NCI-H748 (cell line): Measurements from ENCODE around the gene CYB5RL.
A peak's percentile ranks its signal among the peaks of the same experiment; 100 is the strongest.
"Not testable (repeated sequence)": the region's sequence is repeated elsewhere in the genome, so short reads cannot be mapped to it uniquely, and the experiment has no call there.

Experiments
- DNase-seq: peaks from one replicate; lab custom pipeline; 2025; ENCODE audit not compliant: unreplicated experiment; lab: John Stamatoyannopoulos, UW

CYB5RL gene

GRCh38 chr1:54227091-54227602, 27.3 kb upstream of the CYB5RL start:
- DNase-seq = no peak

DNA sequence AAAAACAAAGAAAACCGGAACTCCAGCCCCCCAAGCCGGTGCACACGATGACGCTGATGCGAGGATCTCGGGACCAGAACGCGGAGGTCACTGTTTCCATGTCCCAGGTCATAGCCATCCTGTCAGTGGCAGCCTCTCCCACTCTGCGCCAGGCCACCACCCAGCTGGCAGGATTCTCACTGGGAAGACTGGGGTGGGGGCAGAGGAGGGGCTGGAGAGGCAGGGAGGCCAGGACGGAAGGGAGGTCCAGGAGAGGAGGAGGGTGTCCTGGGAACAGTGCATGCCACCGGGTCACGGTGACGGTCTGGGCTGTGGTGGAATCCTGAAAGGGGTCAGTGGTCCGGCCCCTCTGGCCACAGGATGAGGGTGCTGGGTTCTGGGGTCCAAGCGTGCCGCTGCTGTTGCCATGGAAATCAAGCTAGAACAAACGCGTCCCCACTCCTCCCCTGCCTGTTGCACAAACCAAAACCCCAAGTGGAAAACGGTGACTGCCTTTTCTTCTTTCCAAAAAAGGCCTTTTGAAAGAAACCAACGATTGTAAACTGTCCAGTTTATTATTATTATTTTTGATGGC, 26.2 kb upstream of the CYB5RL start:
- DNase-seq = no peak

DNA sequence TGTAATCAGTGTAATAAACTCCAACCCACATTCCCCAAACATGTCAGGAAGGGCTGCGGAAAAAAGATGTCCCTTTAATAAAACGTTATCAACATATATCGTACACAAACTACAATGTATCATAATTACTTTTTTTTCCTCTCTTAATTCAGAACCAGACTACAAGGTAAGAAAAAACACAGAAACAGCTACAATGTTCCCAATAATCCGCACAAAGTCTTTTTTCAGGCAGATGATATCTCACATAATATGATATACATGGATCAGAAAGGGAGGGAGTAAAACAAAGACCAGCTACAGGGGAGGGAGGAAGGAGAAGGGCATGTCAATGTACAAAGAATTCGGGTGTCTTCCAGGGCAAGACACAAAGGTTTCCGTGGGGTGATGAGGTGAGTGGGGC, 25.5 kb upstream of the CYB5RL start:
- DNase-seq = no peak

DNA sequence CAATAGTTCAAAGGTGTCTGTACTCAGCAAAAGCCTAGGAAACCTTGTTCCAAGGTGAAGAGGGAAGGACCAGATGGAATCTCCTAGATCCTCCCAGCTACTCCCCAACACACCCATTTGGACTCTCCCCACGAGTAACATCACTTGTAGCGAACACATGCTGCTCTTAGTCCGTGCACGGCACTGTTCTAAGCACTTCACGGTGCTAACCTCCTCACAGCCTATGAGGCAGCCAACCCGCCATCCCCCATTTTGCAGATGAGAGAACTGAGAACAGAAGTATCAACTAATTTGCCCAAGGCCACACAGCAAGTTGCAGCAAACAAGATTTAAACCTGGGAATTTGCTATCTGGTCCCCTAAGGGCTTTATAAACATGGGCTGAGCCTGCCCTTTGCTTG, 24.4 kb upstream of the CYB5RL start:
- DNase-seq = no peak

GRCh38 chr1:54223441-54224202, 23.8 kb upstream of the CYB5RL start:
- no peak for DNase-seq

- DNase-seq = no peak
These were observed 22.9 kb upstream of the CYB5RL start for GRCh38 chr1:54222711-54223110.

DNA sequence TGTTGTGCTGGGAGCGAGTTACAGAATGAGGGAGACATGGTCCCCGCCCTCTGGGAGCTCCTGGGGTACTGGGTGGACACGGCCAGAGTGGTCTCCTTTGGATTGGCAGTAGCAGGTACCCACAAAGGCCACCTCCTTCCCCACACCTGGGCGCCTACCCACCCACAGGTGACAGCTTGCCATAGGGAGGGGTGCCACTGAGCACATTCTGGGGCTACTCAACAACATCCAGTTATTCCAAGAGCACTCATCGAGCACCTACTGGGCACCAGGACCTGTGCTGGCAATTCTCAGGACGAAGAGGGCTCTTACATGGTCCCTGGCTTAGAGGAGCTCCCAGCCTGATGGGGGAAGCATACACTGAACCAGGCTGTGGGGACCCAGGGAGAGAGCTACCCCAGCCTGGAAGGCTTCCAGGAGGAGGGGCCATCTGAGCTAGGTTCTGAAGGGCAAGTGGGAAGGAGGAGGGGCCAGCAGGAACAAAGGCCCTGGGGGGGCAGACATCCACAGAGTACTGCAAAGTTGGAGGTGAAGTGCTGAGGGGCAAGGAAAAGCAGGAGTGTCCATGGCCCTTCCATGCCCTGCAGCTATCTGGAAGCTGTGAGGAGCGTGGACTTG, 22.1 kb upstream of the CYB5RL start:
- DNase-seq = no peak

GRCh38 chr1:54221113-54221834, 21.4 kb upstream of the CYB5RL start:
- DNase-seq = no peak

DNA sequence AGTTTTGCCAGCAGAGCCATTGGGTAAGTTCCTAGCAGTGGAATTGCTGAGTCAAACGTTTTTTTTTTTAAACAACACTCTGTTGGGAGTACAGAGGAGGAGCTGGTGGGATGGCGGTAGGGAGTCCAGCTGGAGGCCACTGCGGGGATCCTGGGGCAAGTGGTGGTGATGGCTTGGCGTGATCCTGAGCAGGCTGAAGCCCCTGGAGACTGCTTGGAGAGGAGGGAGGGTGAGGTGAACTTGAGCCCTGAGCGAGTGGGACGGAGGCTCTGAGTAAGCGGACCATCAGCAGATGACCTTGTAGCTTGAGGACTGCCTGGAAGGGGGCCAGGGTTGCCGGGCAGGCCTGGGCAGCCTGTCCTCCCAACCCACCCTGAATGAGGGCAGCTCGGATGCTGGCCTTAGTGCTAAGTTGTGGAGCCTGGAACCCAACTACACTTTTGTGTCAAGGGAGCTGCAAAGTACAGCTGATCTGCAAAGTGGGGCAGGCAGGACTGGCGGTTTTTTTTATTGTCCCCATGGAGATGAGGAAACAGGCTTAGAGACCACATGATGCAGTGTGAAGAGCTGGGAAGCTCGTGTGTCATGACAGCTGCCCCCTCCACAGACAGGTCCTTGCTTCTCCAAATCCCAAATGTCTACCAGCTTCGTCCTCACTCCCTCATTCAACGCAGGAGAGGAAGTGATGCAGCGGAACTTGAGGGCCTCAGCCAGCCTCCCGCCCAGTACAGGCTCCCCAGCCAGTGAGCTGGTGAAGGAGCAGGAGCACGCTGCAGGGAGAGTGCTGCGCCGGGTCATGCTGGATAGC, 20.4 kb upstream of the CYB5RL start:
- no peak for DNase-seq

- DNase-seq = no peak
These were observed 19.8 kb upstream of the CYB5RL start for GRCh38 chr1:54219688-54220003.

DNA sequence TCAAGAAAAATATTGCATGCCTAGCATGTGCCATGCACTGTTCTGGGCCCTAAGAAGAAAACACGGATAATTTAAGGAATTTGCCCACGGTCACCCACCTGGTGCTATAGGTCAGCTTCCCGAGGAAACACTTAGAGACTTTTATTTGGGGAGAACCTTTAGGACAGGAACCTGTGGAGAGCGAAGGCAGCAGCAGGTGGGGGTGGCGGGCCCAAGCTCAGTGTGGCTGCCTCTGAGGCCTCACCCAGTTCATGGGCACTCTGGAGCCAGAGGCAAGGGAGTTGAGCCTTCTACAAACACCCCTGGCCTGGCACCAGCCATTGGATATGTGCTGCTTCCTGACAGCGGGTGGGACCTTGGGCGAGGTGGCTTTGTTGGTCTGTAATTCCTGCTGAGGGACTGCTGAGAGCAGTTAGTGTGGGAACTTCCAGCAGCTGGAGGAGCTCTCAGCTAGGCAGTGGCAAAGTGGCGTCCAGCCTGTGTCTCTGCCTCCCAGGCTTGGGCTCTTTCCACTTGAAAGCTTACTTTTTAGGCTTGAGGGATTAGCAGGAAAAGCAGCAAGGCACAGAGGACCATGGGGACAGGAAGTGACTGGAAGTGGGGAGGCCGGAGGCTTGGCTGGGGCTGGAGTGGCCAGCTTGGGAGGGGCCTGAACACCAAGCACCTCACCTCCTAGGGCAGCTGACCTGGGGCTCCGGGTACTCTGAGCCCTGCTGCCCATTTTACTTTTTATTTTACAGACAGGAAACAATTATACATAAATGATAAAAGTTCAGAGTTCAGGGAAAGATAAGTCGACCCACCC, 19.3 kb upstream of the CYB5RL start:
- no peak for DNase-seq

DNA sequence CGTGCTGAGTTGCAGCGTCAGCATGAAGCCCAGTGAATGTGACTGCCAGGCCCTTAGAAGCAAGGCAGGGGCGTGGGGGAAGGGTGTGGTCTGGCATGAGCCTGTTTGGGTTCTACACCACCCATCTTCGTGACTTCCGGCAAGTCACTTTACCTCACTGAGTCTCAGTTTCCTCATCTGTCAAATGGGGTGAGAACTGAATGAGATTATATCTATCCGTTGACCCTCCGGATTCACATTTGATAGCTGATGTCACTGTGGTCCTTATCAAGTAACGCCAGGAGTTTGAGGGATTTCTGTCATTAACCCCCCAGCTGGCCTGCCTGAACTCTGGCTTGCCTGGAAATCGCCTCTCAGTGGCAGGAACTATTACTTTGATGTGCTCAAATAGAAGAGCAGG, 15.7 kb upstream of the CYB5RL start:
- no peak for DNase-seq

GRCh38 chr1:54212872-54213271, 13.0 kb upstream of the CYB5RL start:
- no peak for DNase-seq

DNA sequence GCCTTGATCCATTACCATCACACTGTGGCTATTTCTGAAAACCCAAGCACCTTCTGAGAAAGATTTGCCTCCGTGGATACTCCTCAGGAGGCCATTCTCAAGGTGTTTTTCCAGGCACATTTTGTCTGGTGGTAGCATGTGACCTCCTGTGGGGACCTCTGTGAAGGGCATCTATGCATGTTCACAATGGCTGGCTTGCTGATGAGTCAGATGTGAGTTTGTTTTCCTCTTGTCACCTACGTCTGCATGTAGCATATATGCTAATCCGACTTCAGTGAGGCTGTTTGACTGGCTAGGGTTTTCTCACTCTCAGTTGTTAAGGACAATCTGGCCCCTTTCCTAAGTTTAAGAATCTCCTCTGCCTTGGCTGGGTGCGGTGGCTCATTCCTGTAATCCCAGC, 8.1 kb upstream of the CYB5RL start:
- not testable (repeated sequence) for DNase-seq

DNA sequence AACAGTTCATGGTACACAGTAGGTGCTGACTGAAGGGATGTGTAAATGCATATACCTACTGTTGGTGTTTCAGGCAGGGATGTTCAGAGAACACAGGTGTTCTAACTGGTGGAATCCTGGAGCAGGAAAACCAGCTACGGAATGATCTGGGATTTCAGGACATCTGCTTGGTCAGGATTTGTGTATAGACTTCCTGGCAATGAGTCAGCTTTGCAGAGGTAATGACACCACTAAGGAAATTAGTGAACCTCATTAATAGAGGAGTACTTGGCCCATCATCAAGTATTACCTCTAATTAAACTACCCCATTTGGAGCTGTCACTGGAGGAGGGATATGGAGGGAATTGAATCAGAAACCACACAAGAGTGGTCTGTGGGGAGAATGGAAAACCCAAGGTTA, 7.5 kb upstream of the CYB5RL start:
- no peak for DNase-seq

DNA sequence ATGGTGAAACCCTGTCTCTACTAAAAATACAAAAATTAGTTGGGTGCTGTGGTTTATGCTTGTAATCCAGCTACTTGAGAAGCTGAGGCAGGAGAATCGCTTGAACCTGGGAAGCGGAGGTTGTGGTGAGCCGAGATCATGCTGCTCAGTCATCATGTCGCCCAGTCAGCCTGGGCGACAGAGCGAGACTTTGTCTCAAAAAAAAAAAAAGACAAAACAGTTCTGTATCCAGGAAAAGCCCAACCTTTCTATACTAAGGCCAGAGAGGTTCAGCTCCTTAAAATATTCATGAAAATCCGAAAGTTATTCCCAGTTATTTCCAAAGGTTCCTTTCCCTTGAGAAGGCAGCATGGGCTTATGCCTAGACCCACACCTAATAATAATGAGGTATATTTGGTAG, 4.4 kb upstream of the CYB5RL start:
- DNase-seq = no peak

- DNase-seq = no peak
These were observed 728 bp upstream of the CYB5RL start for GRCh38 chr1:54200519-54200997.

DNA sequence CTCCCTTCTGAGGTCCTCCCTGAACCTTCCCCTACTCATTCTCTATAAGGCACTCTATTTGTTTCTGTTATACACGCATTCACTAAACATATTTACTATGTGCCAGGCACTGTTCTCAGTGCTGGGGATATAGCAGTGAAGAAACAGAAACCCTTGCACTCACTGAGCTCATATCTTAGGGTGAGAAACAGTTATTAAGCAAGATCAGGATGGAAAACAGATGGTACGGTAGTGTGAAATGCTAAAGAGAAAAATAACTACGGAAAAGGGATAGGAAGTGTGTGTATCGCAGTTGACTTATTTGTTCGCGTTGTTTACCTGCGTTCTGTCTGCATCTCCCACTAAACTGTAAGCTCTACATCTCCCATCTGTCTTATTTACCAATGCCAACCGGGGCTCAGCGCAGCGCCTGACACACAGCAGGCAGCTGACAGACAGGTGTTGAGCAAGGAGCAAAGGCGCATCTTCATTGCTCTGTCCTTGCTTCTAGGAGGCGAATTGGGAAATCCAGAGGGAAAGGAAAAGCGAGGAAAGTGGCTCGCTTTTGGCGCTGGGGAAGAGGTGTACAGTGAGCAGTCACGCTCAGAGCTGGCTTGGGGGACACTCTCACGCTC, 572 bp downstream of the CYB5RL start:
- DNase-seq = peak; percentile 69

DNA sequence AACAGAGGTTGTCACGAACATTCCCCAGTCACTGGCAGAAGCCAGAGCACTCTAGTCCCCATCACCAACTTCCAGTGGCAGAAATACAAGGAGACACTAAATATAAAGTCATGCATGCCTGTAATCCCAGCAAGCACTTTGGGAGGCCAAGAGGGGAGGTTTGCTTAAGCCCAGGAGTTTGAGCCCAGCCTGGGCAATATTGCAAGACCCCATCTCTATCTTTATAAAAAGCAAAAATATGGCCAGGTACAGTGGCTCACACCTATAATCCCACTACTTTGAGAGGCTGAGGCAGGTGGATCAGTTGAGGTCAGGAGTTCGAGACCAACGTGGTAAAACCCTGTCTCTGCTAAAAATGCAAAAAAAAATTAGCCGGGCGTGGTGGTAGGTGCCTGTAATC, 6.4 kb downstream of the CYB5RL start:
- no peak for DNase-seq

DNA sequence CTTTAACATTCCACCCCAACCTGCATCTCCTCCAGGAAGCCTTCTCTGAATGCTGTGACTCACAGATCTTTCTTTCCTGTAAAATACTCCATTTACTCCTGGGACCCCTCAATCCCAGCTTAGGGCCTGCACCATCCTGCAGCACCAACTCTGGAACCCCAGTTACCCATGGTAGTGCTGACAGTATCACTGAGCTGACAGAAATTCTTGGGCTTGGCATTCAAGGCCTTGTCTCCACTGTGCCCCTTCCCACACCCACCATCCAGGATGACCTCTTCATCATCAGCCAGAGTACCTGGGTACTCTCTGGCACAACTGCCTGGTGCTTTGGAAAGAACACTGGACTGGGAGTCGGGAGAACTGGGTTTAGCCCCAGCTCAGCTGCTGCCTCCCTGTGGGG, 8.3 kb downstream of the CYB5RL start:
- DNase-seq = no peak
